Measurements from ENCODE around the gene IRX1.

The IRX1 gene

DNA sequence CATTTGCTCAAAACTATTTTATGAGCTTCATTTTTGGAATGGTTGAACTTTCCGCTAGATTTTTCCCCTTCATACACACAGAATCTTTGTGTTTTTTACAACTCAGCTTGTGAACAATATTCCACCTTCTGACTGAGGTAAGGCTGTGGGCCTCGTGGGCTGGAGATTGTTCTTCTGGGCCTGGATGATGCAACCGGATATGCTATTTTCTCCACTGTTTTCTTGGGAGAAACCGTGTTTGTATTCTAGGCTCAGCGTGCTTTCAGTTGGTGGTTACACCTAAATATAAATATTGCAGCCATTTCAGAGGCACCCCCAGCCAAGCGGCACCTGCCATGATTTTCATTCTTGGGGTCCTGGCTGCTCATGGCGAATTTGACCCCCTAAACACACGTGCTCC is 55.2 kb downstream of the IRX1 start:
- no peak for DNase-seq (ENCODE audit: low read depth)
